ENCODE results near the gene MTRR. TPM values are rescaled to one million over a fixed set of nuclear protein-coding genes. Genes with fewer than 3 reads are reported as not detected.
"Not testable (repeated sequence)": the region's sequence is repeated elsewhere in the genome, so short reads cannot be mapped to it uniquely, and the experiment has no call there.

Gene MTRR
- total RNA-seq, 1 experiment from 2014 or later, result 22.9 TPM

- in situ Hi-C loops (cut with HindIII; ENCODE audit: low sequenced_read_pairs), result no loop called here
- DNase-seq (ENCODE audit: low spot score), result no peak
Measured at GRCh38 chr5:7884491-7885267, 15.7 kb downstream of the MTRR start.

- DNase-seq (ENCODE audit: low spot score), result peak; percentile 59
- in situ Hi-C loops (cut with HindIII; ENCODE audit: low sequenced_read_pairs), result no loop called here
Measured at GRCh38 chr5:7886849-7887475, 18.0 kb downstream of the MTRR start.

- in situ Hi-C loops (cut with HindIII; ENCODE audit: low sequenced_read_pairs), result no loop called here
- DNase-seq (ENCODE audit: low spot score), result no peak
Measured at GRCh38 chr5:7888901-7889300, 20.0 kb downstream of the MTRR start.

- no peak for DNase-seq (ENCODE audit: low spot score)
- in situ Hi-C loops (cut with HindIII; ENCODE audit: low sequenced_read_pairs), result no loop called here
Measured at GRCh38 chr5:7894439-7894838, 25.5 kb downstream of the MTRR start.

GRCh38 chr5:7894860-7895259 is 25.9 kb downstream of the MTRR start:
- in situ Hi-C loops (cut with HindIII; ENCODE audit: low sequenced_read_pairs), result no loop called here
- DNase-seq (ENCODE audit: low spot score), result no peak

- DNase-seq (ENCODE audit: low spot score), result peak; percentile 8
- in situ Hi-C loops (cut with HindIII; ENCODE audit: low sequenced_read_pairs), result no loop called here
Measured at GRCh38 chr5:7897014-7897600, 28.2 kb downstream of the MTRR start.

- in situ Hi-C loops (cut with HindIII; ENCODE audit: low sequenced_read_pairs), result no loop called here
- DNase-seq (ENCODE audit: low spot score), result no peak
Measured at GRCh38 chr5:7902201-7902600, 33.3 kb downstream of the MTRR start.

- no peak for DNase-seq (ENCODE audit: low spot score)
- in situ Hi-C loops (cut with HindIII; ENCODE audit: low sequenced_read_pairs), result no loop called here
Measured at GRCh38 chr5:7902666-7903625, 34.0 kb downstream of the MTRR start.

GRCh38 chr5:7904170-7904569 is 35.2 kb downstream of the MTRR start:
- in situ Hi-C loops (cut with HindIII; ENCODE audit: low sequenced_read_pairs), result no loop called here
- DNase-seq (ENCODE audit: low spot score), result no peak

GRCh38 chr5:7907612-7908011 is 38.7 kb downstream of the MTRR start:
- in situ Hi-C loops (cut with HindIII; ENCODE audit: low sequenced_read_pairs), result no loop called here

GRCh38 chr5:7908317-7908716 is 39.4 kb downstream of the MTRR start:
- in situ Hi-C loops (cut with HindIII; ENCODE audit: low sequenced_read_pairs), result no loop called here
- no peak for DNase-seq (ENCODE audit: low spot score)

More at GRCh38 chr5:7907612-7908011, 38.7 kb downstream of the MTRR start:
- DNase-seq (ENCODE audit: low spot score), result no peak

GRCh38 chr5:7910738-7911428 is 41.9 kb downstream of the MTRR start:
- peak; percentile 18 for DNase-seq (ENCODE audit: low spot score)
- in situ Hi-C loops (cut with HindIII; ENCODE audit: low sequenced_read_pairs), result no loop called here

- in situ Hi-C loops (cut with HindIII; ENCODE audit: low sequenced_read_pairs), result not testable (repeated sequence)
Measured at GRCh38 chr5:7911429-7911771, 42.5 kb downstream of the MTRR start.

GRCh38 chr5:7916171-7916804 is 47.3 kb downstream of the MTRR start:
- no peak for DNase-seq (ENCODE audit: low spot score)
- in situ Hi-C loops (cut with HindIII; ENCODE audit: low sequenced_read_pairs), result no loop called here

More at GRCh38 chr5:7911429-7911771, 42.5 kb downstream of the MTRR start:
- DNase-seq (ENCODE audit: low spot score), result not testable (repeated sequence)

- in situ Hi-C loops (cut with HindIII; ENCODE audit: low sequenced_read_pairs), result no loop called here
- DNase-seq (ENCODE audit: low spot score), result no peak
Measured at GRCh38 chr5:7917130-7918123, 48.5 kb downstream of the MTRR start.

GRCh38 chr5:7925961-7926695 is 57.2 kb downstream of the MTRR start:
- in situ Hi-C loops (cut with HindIII; ENCODE audit: low sequenced_read_pairs), result no loop called here
- DNase-seq (ENCODE audit: low spot score), result no peak

- DNase-seq (ENCODE audit: low spot score), result no peak
- in situ Hi-C loops (cut with HindIII; ENCODE audit: low sequenced_read_pairs), result no loop called here
Measured at GRCh38 chr5:7926720-7927119, 57.8 kb downstream of the MTRR start.

Measured in G401 (cell line).